Breast epithelium (tissue), 4 donors: Measurements from ENCODE around the gene PSMA7. TPM values are rescaled to one million over a fixed set of nuclear protein-coding genes. Genes with fewer than 3 reads are reported as not detected.

ENCODE experiments used
- DNase-seq, 2 donors: peaks; one replicate each; pipeline ENCODE4 v3.0.0-alpha.2; 2019; ENCODE audit warnings: low spot score in 2 of 2
- H3K27ac ChIP-seq, 2 donors: fragments of 200-600 bp; sonication (generic) in 1 of 2; one replicate each; pipeline ENCODE4 v1.5.1; 2016 to 2019; ENCODE audit warnings: mild to moderate bottlenecking in 1 of 2
- H3K27me3 ChIP-seq, 2 donors: fragments of 200-600 bp; sonication (generic) in 1 of 2; one replicate each; pipeline versions ENCODE4 v1.5.1 to v1.6.0; 2017 to 2019; ENCODE audit warnings: control low read depth in 1 of 2, mild to moderate bottlenecking in 1 of 2
- H3K36me3 ChIP-seq: fragments of 200-600 bp; one replicate; pipeline ENCODE4 v1.5.1; 2019
- H3K4me1 ChIP-seq, 2 donors: fragments of 200-600 bp; sonication (generic); one replicate each; pipeline ENCODE4 v1.5.1; 2016 to 2019; ENCODE audit warnings: control low read depth in 1 of 2
- H3K4me3 ChIP-seq, 3 donors: fragments of 200-600 bp; sonication (generic); 1 replicate in 2 of 3; 2 replicates in 1 of 3; pipeline ENCODE4 v1.5.1; 2016 to 2019; ENCODE audit warnings: mild to moderate bottlenecking in 3 of 3, moderate library complexity in 2 of 3
- H3K9me3 ChIP-seq, 2 donors: fragments of 200-600 bp; sonication (generic) in 1 of 2; one replicate each; pipeline ENCODE4 v1.5.1; 2016 to 2019; ENCODE audit warnings: control low read depth in 1 of 2
- POLR2A ChIP-seq: fragments of 450-650 bp; IDR thresholded peaks from one replicate; pipeline ENCODE4 v1.6.1; 2016; ENCODE audit warnings: antibody characterized with exemption, mild to moderate bottlenecking, moderate library complexity
- POLR2AphosphoS5 ChIP-seq, 3 donors: sonication (generic); formaldehyde crosslinking; IDR thresholded peaks; one replicate each; pipeline ENCODE4 v1.6.1; 2017; ENCODE audit warnings: antibody characterized with exemption in 3 of 3
- intact Hi-C: fragments of 100-400 bp; cut with DNase I; formaldehyde crosslinking; loops from one replicate; pipeline ENCODE4 v1.15.1; 2023; ENCODE audit warnings: low total_unique reads
- total RNA-seq, 3 donors: library from RNA; depleted of rRNA; stranded (reverse); fragments of >200 nt; gene quantifications; one replicate each; pipeline ENCODE4 v1.1.0, GENCODE V29; 2016
- TF ChIP-seq, protein P1 (sequence below), 3 donors: fragments of 450-650 bp; IDR thresholded peaks; one replicate each; pipeline ENCODE4 v1.5.1; 2016 to 2017; ENCODE audit warnings: antibody characterized with exemption in 3 of 3, mild to moderate bottlenecking in 3 of 3, moderate library complexity in 3 of 3

The PSMA7 gene
- total RNA-seq, 3 donors from 2014 or later: 200 to 579 (median 380) TPM

DNA sequence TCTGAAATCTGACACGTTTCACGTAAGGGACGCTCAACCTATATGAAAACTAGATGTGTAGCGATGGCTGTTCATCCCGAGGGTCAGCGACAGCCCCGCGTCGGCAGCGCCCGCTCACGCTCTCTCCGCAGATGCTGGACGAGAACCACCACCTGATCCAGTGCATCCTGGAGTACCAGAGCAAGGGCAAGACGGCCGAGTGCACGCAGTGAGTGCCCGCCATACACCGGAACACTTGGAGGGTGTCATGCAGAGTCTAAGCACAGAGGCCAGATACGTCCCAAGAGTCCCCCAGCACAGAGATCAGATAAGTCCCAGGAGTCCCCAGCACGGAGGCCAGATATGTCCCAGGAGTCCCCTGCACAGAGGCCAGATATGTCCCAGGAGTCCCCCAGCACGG, 15.3 kb upstream of the PSMA7 start:
- Histone ChIP-seq H3K9me3 (no peaks in the 10 kb centered on the region), H3K36me3 (no peaks in the 10 kb centered on the region), H3K4me1 (no peaks in the 10 kb centered on the region), H3K27me3 (no peaks in the 10 kb centered on the region), H3K4me3 (no peak overlapping the region), H3K27ac (no peak overlapping the region)
- TF ChIP-seq POLR2A: no peak
- TF ChIP-seq, protein P1, sequence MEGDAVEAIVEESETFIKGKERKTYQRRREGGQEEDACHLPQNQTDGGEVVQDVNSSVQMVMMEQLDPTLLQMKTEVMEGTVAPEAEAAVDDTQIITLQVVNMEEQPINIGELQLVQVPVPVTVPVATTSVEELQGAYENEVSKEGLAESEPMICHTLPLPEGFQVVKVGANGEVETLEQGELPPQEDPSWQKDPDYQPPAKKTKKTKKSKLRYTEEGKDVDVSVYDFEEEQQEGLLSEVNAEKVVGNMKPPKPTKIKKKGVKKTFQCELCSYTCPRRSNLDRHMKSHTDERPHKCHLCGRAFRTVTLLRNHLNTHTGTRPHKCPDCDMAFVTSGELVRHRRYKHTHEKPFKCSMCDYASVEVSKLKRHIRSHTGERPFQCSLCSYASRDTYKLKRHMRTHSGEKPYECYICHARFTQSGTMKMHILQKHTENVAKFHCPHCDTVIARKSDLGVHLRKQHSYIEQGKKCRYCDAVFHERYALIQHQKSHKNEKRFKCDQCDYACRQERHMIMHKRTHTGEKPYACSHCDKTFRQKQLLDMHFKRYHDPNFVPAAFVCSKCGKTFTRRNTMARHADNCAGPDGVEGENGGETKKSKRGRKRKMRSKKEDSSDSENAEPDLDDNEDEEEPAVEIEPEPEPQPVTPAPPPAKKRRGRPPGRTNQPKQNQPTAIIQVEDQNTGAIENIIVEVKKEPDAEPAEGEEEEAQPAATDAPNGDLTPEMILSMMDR (IDR thresholded peaks at IDR 0.05): no peak
- no peak for TF ChIP-seq POLR2AphosphoS5 (IDR thresholded peaks at IDR 0.05)
- DNase-seq: no peak
- intact Hi-C loops: no loop called here

DNA sequence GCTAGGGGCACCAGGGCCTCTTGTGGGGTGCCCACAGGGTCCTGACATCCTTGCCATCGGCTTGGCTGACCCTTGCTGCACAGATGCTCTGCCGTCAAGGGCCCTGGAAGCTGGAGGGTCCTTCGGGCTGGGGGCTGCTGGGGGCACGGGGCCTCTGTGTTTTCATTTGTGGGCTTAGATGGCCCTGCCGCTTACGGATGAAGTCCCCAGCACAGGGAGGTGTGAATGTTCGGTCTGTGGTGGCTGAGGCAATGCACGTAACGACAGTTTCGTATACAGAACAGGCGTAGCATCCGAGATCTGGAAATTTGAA, 14.8 kb upstream of the PSMA7 start:
- Histone ChIP-seq H3K9me3 (no peaks in the 10 kb centered on the region), H3K4me3 (no peak overlapping the region), H3K4me1 (no peaks in the 10 kb centered on the region), H3K36me3 (no peaks in the 10 kb centered on the region), H3K27ac (no peak overlapping the region), H3K27me3 (no peaks in the 10 kb centered on the region)
- TF ChIP-seq POLR2A (no peak), POLR2AphosphoS5 (IDR thresholded peaks at IDR 0.05) (no peak)
- TF ChIP-seq, protein P1 (IDR thresholded peaks at IDR 0.05): no peak
- intact Hi-C loops: no loop called here
- no peak for DNase-seq

GRCh38 chr20:62157387-62158087, 14.3 kb upstream of the PSMA7 start:
- H3K9me3 ChIP-seq: no peaks in the 10 kb centered on the region
- no peak for DNase-seq
- H3K4me3 ChIP-seq: no peak overlapping the region
- H3K36me3 ChIP-seq: no peaks in the 10 kb centered on the region
- intact Hi-C loops: no loop called here
- no peak for TF ChIP-seq POLR2A
- no peak overlapping the region for H3K27ac ChIP-seq
- no peaks in the 10 kb centered on the region for H3K27me3 ChIP-seq
- H3K4me1 ChIP-seq: no peaks in the 10 kb centered on the region

DNA sequence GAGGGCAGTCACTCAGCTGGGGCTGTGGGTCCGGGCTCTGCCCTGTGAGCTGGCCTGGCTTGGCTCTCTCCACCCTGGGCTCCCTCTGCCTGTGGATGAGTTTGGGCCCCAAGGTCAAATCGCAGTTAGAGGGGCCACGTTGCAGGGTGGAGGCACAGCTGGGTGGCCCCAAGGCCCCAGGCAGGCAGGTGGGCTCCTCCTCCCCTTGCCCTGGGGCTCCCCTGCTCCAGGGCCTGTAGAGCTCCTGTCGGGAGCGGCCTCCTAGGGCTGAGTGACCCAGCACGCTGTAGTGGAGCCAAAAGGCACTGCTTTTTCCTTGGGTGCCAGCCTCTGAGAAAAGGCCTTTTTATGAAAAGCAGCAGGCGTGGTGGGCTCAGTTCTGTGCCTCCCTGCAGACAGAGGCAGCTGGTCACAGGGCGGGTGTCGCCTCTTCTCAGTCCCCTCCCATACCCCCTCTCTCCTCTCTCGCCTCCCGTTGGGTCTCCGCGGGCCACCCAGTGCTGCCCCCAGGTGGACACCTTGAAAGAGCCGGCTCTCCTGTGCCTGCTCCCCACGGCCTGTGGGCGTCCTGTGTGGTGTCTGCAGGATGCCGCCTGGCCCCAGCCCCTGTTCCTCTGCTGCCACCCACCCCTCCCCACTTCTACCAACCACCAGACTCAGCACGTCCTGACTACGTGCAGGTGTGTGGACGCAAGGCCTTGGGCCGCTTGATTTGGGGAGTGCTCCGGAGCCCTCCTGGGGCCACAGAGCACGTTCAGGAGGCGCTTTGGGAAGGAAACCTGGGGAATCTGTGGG, 13.6 kb upstream of the PSMA7 start:
- no peak overlapping the region for H3K27ac ChIP-seq
- H3K9me3 ChIP-seq: no peaks in the 10 kb centered on the region
- DNase-seq: no peak
- no peaks in the 10 kb centered on the region for H3K4me1 ChIP-seq
- no peaks in the 10 kb centered on the region for H3K36me3 ChIP-seq
- H3K4me3 ChIP-seq: no peak overlapping the region
- intact Hi-C loops: no loop called here
- H3K27me3 ChIP-seq: no peaks in the 10 kb centered on the region
- TF ChIP-seq POLR2AphosphoS5 (IDR thresholded peaks at IDR 0.05) (no peak), POLR2A (no peak)
- TF ChIP-seq, protein P1 (IDR thresholded peaks at IDR 0.05): peak in 2 of 3 donors; percentile 36 to 49

DNA sequence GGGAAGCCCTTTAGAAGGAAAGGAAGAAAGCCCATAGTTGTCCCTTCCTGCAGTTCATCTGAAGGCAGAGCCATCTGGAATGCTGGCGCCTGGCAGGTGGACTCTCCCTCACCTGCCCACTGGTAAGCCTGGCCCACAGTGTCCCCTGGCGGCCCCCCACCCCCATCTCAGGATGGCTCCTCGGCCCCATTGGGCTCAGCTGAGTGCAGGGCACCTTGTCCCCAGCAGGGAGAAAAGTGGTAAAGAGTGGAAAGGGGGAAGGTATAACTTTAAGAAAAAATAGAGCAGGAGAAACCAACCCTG, 13.0 kb upstream of the PSMA7 start:
- intact Hi-C loops: no loop called here
- H3K36me3 ChIP-seq: no peaks in the 10 kb centered on the region
- no peaks in the 10 kb centered on the region for H3K9me3 ChIP-seq
- H3K4me3 ChIP-seq: no peak overlapping the region
- H3K27ac ChIP-seq: no peak overlapping the region
- no peaks in the 10 kb centered on the region for H3K27me3 ChIP-seq
- no peak for DNase-seq
- no peak for TF ChIP-seq POLR2AphosphoS5 (IDR thresholded peaks at IDR 0.05)
- no peak for TF ChIP-seq POLR2A
- TF ChIP-seq, protein P1 (IDR thresholded peaks at IDR 0.05): no peak
- no peaks in the 10 kb centered on the region for H3K4me1 ChIP-seq
